Measurements from ENCODE around the gene RAB5IF. TPM values are rescaled to one million over a fixed set of nuclear protein-coding genes. Genes with fewer than 3 reads are reported as not detected.

The RAB5IF gene
- total RNA-seq, 1 experiment from 2014 or later: 118 TPM

- CTCF ChIA-PET: interaction anchor here (0.6 to 0.7 kb wide), 2 partner anchors 12 to 34 kb away, joined by 3 to 5 read pairs; partner anchors contain the start of gene RAB5IF
- Histone ChIP-seq H3K36me3 (ENCODE audit: control insufficient read depth, insufficient read depth, low read length) (no peaks in the 10 kb centered on the region), H3K27me3 (ENCODE audit: control insufficient read depth, insufficient read depth, low read length) (no peaks in the 10 kb centered on the region), H3K9me3 (ENCODE audit: control insufficient read depth, insufficient read depth, low read depth, low read length) (no peaks in the 10 kb centered on the region), H3K4me1 (ENCODE audit: control insufficient read depth, insufficient read depth, low read length) (peaks cover 20% of the 10 kb centered on the region), H3K4me3 (ENCODE audit: low read depth in 2 of 2, low read length in 2 of 2) (no peak overlapping the region; a peak in 1 of 4 replicates), H3K27ac (ENCODE audit: low read length) (peak overlapping the region; percentile 92)
- no peak for DNase-seq (ENCODE audit: low read depth, low spot score)
- BruUV-seq (replicated peaks): no TSS peak
- POLR2A ChIA-PET: no interaction called here
- intact Hi-C loops (cut with micrococcal nuclease; ENCODE audit: unreplicated experiment) (no loop called here), in situ Hi-C loops (cut with HindIII; ENCODE audit: low pct_unique_long_range_greater_than_20kb, low sequenced_read_pairs) (no loop called here)
- ATAC-seq: no peak
- TF ChIP-seq, protein P1, sequence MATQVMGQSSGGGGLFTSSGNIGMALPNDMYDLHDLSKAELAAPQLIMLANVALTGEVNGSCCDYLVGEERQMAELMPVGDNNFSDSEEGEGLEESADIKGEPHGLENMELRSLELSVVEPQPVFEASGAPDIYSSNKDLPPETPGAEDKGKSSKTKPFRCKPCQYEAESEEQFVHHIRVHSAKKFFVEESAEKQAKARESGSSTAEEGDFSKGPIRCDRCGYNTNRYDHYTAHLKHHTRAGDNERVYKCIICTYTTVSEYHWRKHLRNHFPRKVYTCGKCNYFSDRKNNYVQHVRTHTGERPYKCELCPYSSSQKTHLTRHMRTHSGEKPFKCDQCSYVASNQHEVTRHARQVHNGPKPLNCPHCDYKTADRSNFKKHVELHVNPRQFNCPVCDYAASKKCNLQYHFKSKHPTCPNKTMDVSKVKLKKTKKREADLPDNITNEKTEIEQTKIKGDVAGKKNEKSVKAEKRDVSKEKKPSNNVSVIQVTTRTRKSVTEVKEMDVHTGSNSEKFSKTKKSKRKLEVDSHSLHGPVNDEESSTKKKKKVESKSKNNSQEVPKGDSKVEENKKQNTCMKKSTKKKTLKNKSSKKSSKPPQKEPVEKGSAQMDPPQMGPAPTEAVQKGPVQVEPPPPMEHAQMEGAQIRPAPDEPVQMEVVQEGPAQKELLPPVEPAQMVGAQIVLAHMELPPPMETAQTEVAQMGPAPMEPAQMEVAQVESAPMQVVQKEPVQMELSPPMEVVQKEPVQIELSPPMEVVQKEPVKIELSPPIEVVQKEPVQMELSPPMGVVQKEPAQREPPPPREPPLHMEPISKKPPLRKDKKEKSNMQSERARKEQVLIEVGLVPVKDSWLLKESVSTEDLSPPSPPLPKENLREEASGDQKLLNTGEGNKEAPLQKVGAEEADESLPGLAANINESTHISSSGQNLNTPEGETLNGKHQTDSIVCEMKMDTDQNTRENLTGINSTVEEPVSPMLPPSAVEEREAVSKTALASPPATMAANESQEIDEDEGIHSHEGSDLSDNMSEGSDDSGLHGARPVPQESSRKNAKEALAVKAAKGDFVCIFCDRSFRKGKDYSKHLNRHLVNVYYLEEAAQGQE (IDR thresholded peaks at IDR 0.05; ENCODE audit: insufficient read depth in 1 of 2, low read depth in 2 of 2, low read length in 1 of 2): no peak
- TF ChIP-seq CTCF (IDR thresholded peaks at IDR 0.05): no peak
- no peak for TF ChIP-seq POLR2AphosphoS5 (IDR thresholded peaks at IDR 0.05; ENCODE audit: low read depth, low read length)
- no peak for TF ChIP-seq TCF7L2 (IDR thresholded peaks at IDR 0.05; ENCODE audit: low read depth, low read length)
- no peak for TF ChIP-seq SIN3A (IDR thresholded peaks at IDR 0.05; ENCODE audit: borderline replicate concordance, insufficient read depth, low read depth, low read length)
Measured at GRCh38 chr20:36571564-36572504, 33.7 kb upstream of the RAB5IF start.

GRCh38 chr20:36572701-36573102 is 32.9 kb upstream of the RAB5IF start:
- no peak for TF ChIP-seq TCF7L2 (IDR thresholded peaks at IDR 0.05; ENCODE audit: low read depth, low read length)
- TF ChIP-seq CTCF (IDR thresholded peaks at IDR 0.05): no peak
- TF ChIP-seq, protein P1 (IDR thresholded peaks at IDR 0.05; ENCODE audit: insufficient read depth in 1 of 2, low read depth in 2 of 2, low read length in 1 of 2): no peak
- no peak for TF ChIP-seq SIN3A (IDR thresholded peaks at IDR 0.05; ENCODE audit: borderline replicate concordance, insufficient read depth, low read depth, low read length)
- TF ChIP-seq POLR2AphosphoS5 (IDR thresholded peaks at IDR 0.05; ENCODE audit: low read depth, low read length): no peak
- POLR2A ChIA-PET: interaction anchor here (0.7 kb wide), 1 partner anchor 426 kb away, joined by 3 read pairs; no protein-coding TSS in a partner anchor
- Histone ChIP-seq H3K27ac (ENCODE audit: low read length) (peak overlapping the region; percentile 92), H3K36me3 (ENCODE audit: control insufficient read depth, insufficient read depth, low read length) (no peaks in the 10 kb centered on the region), H3K27me3 (ENCODE audit: control insufficient read depth, insufficient read depth, low read length) (no peaks in the 10 kb centered on the region), H3K4me1 (ENCODE audit: control insufficient read depth, insufficient read depth, low read length) (peaks cover 20% of the 10 kb centered on the region), H3K9me3 (ENCODE audit: control insufficient read depth, insufficient read depth, low read depth, low read length) (no peaks in the 10 kb centered on the region), H3K4me3 (ENCODE audit: low read depth in 2 of 2, low read length in 2 of 2) (peak overlapping the region; percentile 61 to 65)
- DNase-seq (ENCODE audit: low read depth, low spot score): no peak
- CTCF ChIA-PET: interaction anchor here (0.6 kb wide), 1 partner anchor 158 kb away, joined by 3 read pairs; no protein-coding TSS in a partner anchor
- intact Hi-C loops (cut with micrococcal nuclease; ENCODE audit: unreplicated experiment): no loop called here
- peak; percentile 31 for ATAC-seq
- in situ Hi-C loops (cut with HindIII; ENCODE audit: low pct_unique_long_range_greater_than_20kb, low sequenced_read_pairs): no loop called here
- BruUV-seq (replicated peaks): TSS peak; percentile 84

Measured in Panc1 (cell line).